IPS-NIHi7 (cell line): ENCODE results near the gene RBMS2.

Experiments
- DNase-seq: peaks from one replicate; pipeline ENCODE4 v3.0.0; 2012; ENCODE audit warnings: mixed read lengths; ENCODE audit errors: extremely low spot score

RBMS2 gene

DNA sequence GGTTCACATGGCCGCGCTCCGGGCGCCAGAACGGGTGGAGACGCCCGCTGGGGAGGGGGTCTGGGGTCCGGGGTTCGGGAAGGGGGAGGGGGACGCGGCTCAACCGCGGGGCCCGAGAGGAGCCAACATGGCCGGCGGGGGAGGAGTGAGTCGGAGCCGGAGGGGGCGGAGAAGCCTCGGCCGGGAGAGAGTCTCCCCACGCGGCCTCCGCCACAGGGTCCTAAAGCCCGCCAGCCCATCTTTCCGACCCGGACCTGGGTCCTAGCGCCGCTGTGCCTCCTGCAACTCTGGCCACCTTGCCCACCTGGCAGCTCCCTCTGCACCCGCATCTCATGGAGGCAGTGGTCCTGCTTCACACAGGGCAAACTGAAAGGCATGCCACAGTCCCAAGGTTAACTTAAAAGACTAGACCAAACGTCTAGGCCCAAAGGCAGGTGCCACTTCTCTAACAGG is 108.6 kb downstream of the RBMS2 start, which contains the start of gene BAZ2A:
TSS of gene BAZ2A (minus strand) at position 147 of the 453 bp plus-strand sequence. CDS start 12,796 bp downstream, outside the sequence.
- peak; percentile 95 for DNase-seq

GRCh38 chr12:56631790-56632700 is 110.4 kb downstream of the RBMS2 start:
- peak; percentile 83 for DNase-seq

GRCh38 chr12:56632701-56633467 is 111.3 kb downstream of the RBMS2 start:
- DNase-seq, result no peak

DNA sequence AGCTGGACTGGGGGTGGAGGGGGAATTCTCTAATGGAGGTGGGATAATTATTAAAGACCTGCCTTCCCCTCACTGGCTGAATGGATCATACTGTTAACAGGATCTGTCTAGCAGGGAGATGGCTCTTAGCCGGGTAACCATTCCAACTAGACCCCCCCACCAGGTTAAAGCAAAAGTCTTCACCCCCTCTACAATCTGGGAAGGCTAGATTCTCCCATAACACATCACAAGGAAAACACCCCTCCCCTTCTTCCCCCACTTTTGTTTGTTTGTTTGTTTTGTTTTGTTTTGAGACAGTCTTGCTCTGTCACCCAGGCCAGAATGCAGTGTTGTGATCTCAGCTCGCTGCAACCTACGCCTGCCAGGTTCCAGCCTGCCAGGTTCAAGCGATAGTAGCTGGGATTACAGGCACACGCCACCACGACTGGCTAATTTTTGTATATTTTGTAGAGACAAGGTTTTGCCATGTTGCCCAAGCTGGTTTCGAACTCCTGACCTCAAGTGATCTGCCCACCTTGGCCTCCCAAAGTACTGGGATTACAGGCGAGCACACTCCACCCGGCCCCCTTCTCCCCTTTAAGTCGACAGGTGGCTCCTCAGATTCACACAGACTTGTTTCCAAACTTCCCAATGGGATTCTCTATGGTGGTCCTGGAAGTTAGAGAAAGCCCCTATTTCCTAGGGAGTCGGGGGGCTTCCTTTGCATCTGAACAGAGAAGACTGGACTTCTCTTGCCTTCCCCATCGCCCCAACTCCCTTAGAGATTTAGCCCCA is 112.0 kb downstream of the RBMS2 start:
- no peak for DNase-seq

GRCh38 chr12:56634242-56634836 is 112.7 kb downstream of the RBMS2 start:
- peak; percentile 76 for DNase-seq

GRCh38 chr12:56634837-56635791 is 113.5 kb downstream of the RBMS2 start:
- DNase-seq, result peak; percentile 69

DNA sequence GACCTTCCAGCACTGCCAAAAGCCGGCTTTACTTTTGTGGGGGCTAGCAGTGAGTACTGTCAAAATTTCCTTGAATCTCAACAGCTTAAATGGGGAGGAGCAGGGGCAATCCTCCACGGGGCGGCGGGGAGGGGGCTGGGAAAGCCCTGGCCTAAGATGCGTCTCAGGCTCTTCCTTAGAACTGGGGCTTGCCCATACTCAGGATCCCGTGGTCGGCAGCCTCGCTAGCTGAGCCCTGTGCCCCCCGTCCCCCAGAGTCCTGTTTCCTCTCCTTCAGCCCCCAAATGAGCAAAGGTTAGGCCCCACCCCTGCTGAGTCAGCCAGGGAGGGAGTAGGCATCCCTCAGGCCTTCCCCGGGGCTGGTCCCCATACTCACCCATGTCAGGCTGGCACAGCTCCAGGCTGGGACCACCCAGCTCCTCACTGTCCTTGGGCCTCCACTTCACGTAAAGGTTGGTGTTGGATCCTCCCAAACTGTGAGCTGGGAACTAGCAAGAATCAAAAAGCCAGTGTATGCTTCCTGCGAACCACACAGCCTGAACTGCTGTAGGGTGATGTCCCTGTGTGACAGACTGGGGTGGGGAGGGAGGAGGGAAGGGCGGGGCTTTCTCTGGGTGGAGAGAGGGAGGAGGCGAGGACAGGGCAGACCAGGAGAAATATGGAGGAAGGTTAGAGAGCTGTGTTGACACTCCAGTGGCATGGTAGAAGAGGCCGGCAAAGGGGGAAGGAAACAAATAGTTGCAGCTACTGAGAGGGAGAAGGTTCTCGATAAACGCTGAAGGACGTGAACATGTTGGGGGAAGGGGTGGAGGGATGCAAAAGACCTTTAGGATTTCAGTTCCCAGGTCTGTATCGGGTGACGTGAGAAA is 114.4 kb downstream of the RBMS2 start:
- peak; percentile 73 for DNase-seq

DNA sequence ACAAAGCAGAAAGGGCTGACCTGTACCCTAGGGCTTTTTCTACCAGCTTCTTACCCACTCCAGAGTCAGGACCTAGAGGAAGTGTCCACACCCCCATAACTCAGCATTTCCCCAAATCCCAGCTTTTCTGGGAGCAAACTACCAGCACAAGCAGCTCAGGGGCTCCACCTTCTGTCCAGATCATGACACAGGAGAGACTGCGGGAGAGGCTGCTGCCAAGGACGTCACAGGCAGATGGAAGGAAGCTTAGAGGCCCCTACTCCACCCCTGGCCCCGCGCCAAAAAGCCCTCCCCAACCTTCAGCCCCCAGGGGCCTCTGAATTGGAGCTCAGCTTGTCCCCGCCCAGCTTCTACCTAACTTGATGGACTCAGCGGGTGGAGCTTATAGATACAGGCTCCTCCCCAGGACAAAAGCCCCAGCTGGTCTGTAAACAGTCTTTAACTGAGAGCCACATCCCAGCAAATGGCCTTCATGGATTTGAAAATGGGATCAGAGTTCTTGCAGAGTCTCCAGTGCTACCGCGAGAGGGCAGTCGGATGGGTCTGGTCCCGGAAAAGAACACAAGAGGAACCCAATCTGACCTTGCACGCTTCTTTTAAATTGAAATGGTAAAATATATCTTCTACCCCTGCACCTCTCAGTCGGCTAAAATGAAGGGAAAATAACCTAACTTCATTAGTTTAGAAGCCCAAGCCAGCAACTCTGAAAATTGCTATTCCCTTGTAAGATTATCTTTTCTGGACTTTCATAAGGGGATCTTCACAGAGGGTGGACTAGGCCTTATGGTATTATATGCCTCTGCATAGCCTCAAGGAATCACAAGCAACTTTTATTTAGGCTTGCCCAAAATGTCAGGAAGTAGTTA is 115.3 kb downstream of the RBMS2 start:
- peak; percentile 92 for DNase-seq

DNA sequence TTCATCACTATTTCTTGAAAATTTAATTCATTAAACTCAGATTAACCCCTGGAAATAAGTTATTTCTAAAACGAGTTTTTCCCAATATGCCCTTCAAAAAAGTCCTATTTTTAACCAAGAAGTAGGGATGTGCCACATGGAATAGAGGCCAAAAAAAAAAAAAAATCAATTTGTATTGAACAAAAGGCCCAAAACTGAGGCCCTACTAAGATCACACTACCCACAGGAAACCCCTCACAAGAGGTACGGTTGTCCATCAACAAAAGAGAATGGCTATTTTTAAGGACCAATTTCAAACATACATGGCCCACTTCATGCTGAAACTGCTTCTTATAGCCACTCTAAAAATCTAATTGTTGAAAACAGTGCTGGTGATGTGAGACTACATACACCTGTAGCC is 116.0 kb downstream of the RBMS2 start:
- DNase-seq, result no peak

DNA sequence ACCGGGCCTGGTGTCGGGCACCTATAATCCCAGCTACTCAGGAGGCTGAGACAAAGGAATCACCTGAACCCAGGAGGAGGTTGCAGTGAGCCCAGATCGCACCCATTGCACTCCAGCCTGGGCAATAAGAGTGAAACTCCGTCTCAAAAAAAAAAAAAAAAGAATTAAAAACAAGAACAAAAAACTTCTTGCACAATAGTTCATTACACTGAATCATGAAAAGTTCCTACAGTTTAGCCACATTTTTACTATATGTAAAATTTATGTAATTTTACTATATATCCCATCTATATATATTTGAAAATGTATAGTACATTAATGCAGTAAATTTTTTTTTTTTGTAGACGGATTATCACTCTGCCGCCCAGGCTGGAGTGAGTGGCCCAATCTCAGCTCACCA is 119.6 kb downstream of the RBMS2 start:
- DNase-seq, result no peak

DNA sequence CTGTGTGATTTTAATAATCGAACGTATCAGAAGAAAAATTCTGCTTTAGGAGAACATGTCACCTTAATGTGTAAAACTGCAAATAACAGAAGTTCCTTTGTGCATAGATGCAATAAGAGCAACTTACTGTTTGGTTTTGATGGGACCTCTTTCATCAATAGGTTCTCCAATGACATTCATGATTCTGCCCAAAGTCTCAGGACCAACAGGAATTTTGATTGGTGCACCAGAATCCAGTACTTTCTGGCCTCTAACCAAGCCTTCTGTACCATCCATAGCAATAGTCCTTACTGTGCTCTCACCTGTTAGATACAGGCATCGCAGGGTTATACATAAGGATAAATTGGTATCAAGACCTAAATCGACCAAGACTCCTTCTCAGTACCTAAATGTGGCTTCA is 123.0 kb downstream of the RBMS2 start:
- DNase-seq, result no peak

- DNase-seq, result no peak
These were observed 123.6 kb downstream of the RBMS2 start for GRCh38 chr12:56645201-56645716.
